GM19193 (cell line): Measurements from ENCODE around the gene RTN4RL1.
A peak's percentile ranks its signal among the peaks of the same experiment; 100 is the strongest.

Experiments used
- POLR2A ChIP-seq: IDR thresholded peaks from 4 replicates; pipeline ENCODE4 v1.6.1; 2011; ENCODE audit not compliant: insufficient read depth, insufficient read length; ENCODE audit errors: extremely low read depth

The RTN4RL1 gene

DNA sequence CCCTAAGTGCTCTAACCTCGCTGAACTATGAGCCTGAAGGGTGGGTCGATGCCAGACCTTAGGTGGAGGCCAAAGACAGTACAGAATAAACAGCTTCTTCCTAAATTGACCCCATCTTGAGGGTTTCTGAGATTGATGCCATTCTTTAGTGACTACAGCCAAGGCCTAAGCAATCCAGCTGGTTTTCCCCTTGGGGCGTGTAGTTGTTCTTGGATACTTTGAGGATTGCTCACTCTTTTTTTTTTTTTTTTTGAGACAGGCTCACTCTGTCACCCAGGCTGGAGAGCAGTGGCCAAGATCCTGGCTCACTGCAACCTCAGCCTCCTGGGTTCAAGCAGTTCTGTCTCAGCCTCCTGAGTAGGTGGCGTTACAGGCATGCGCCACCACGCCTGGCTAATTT, 18.7 kb upstream of the RTN4RL1 start:
- TF ChIP-seq POLR2A = peak; percentile 21

DNA sequence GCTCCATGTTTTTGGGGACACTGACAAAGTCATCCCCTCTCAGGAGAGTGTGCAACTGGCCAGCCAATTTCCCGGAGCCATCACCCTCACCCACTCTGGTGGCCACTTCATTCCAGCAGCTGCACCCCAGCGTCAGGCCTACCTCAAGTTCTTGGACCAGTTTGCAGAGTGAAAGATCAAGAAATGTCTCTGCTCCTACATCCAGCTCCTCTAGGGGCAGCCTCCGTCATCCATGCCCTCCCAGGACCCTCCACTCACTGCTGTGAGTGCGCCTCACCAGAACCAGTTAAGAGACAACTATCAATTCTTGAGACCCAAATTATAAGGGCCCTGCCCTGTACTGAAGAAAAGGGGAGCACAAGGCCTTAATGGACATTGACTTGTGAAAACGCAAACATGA, 17.8 kb upstream of the RTN4RL1 start:
- TF ChIP-seq POLR2A = no peak

DNA sequence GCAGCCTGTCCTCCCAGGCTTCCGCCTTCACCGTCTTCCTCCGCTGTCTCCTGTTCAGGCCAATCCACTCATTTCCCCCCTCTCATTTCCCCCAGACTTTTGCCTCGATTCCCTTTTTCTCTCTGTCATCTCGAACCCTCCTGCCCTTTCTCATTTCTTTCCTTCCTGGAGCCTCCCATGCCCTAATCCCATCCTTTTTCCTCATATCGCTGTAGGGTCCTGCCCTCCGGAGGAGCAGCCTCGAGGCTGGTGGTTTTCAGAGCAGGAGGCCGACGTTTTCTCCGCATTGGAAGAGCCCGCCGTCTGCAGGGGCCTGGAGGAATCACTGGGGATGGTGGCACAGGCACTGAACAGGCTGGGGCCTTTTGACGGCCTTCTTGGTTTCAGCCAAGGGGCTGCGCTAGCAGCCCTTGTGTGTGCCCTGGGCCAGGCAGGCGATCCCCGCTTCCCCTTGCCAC, 17.3 kb upstream of the RTN4RL1 start:
- TF ChIP-seq POLR2A = no peak

DNA sequence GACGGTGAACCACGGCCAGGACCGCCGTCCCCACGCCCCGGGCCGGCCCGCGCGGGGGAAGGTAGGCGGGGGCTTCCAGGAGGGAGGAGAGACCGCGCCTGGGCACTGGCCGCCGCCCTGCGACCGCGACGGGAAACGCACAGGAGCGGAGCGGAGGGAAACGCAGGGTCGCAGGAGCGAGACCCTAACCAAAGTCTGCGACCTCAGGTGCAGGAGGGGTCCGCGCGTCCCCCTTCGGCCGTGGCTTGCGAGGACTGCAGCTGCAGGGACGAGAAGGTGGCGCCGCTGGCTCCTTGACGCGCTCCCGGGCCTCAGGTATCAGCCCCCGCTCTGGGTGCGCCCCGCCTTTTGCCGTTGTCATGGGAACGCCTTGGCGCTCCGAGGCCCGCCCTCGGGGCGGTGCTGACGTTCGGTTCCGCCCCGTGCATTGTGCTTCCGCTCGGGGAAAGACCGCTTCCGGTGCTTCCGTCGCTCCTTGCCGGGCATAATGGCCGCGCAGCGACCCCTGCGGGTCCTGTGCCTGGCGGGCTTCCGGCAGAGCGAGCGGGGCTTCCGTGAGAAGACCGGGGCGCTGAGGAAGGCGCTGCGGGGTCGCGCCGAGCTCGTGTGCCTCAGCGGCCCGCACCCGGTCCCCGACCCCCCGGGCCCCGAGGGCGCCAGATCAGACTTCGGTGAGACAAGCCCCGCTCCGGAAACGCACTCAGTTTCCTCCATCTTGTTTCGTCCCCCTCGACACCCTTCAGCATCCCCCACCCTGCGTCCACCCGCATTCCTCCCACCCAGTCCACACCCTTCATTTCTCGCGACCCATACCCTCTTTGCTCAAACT, 16.6 kb upstream of the RTN4RL1 start, which contains the start of gene OVCA2:
OVCA2 (plus strand) TSS at position 462 of the 829 bp plus-strand sequence; CDS start at position 488, 26 bp downstream.
- peak; percentile 90 for TF ChIP-seq POLR2A

DNA sequence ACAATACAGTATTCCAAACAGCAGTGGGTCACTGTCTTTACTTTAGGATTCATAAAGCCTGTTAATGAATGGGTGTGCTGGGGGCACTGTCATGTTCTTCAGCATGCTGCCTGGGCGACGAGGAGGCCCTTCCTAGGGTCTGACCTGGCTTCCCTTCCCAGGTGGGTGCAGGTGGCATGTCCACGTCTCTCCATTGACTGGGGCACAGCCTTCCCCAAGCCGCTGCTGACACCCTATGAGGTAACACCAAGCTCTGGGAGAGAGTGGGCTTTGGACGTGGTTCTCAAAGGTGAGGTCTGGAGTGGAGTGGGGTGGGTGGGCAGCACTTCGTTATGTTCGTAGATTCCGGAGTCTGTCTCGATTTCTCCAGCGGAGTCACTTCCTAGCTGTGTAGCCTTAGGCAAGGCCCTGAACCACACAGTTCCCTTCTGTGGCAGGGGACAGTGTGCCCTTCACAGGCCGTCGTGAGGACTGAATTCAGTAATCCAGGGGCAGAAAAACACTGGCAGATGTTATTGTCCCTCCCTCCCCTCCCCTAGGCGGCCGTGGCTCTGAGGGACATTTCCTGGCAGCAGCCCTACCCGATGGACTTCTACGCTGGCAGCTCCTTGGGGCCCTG, 15.9 kb upstream of the RTN4RL1 start:
- TF ChIP-seq POLR2A = no peak

DNA sequence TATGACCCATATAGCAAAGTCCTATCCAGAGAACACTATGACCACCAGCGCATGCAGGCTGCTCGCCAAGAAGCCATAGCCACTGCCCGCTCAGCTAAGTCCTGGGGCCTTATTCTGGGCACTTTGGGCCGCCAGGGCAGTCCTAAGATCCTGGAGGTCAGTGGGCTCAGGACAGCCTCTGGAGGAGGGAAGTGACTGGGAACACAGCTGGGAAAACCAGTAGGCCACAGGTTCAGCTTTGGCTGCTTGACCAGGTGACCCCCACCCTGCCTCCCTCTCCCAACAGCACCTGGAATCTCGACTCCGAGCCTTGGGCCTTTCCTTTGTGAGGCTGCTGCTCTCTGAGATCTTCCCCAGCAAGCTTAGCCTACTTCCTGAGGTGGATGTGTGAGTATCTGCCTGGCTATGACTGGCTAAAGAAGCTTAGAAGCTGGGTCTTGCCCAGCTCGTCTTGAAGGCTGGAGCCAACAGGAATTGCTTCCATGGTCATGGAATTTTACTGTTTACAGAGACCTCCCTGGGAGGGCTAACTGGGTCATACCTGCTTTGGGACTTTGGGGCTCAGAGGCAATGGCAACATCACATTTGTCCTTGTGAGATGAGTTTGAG, 15.2 kb upstream of the RTN4RL1 start:
- TF ChIP-seq POLR2A = no peak

DNA sequence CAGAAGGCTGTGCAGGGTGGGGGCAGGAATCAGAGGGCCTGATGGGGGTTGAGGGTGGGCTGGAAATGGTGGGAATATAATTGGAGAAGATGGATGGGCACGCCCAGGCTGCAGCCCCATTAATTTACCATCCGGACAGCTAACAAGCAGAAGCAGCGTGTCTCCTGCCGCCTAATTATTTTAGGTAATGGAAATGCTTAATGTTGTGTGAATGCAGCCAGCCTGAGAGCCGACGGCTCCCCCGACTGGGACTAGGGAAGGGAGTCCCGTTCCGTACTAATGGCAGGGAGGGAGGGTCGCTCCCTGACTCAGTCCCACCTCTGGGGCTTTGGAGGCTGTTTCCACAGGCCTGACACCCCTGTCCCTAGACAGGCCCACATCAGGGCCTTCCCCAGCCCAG, 12.0 kb upstream of the RTN4RL1 start:
- TF ChIP-seq POLR2A = no peak

DNA sequence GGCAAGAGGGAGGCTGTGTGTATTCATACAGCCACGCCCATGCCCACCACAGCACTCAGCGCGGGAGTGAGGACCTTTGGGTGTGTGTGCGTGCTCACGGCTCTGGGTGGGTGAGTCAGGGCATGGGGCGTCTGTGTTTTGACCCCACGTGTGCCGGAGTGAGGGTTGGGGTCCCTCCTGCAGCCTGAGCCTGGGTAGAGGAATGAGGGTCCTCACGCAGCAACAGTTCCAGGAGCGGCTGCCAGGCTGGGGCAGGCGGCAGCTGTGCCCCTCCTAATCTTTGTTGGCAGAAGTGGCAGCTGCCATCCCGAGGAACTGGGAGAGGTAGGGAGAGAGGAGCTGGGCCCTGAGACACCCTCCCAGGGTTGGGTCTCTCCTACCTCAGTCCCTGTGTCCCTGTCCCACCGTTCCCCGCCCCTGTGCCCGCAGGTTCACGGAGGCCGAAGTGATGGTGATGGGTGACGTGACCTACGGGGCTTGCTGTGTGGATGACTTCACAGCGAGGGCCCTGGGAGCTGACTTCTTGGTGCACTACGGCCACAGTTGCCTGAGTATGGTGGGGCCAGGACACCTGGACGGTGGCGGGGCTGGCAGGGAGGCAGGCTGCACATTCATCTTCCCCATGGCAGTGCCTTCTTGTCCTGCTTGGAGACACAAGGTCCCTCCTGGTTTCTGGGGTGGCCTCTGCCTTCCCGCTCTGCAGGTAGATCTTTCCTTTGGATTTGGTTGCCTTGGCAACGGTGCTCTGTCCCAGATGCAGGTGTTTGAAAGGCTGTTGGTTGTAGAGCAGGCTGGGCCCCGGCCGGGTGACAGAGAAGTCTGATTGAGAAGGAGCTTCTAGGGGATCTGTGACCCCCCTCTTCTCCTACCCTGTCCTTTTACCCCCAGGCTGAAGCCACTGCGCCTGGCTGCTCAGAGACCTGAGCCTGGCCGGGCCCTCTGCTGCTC, 10.7 kb upstream of the RTN4RL1 start:
- TF ChIP-seq POLR2A = no peak

DNA sequence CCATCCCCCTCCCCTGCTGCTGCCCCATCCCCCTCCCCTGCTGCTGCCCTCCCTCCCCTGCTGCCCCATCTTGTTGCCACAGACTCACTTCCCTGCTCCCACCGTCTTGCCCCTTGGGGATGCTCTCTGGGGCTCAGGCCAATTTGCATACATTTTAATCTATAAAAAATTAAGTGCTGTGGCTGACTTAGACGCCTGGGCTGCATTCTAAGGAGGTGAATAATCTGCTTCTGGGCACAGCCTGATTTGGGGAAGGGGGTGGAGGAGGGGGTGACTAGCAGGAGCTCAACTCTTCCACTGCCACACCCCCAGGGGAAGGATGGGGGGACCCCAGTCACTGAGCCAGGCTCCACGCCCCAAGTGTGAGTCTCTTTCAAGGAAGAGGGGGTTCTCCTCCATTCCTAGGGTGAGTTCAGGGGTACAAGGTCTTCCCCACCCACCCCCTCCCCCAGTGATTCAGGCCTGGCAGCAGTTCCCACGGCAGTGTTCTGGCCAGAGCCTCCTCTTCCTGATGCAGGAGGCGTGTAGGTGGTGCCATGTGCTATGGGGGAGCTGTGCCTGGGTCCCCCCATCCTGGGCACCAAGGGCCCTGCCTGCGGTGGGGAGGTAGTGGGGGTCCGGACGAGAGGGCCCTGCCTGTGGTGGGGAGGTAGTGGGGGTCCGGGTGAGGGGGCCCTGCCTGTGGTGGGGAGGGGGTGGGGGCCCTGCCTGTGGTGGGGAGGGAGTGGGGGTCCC, 9.8 kb upstream of the RTN4RL1 start:
- TF ChIP-seq POLR2A = no peak

DNA sequence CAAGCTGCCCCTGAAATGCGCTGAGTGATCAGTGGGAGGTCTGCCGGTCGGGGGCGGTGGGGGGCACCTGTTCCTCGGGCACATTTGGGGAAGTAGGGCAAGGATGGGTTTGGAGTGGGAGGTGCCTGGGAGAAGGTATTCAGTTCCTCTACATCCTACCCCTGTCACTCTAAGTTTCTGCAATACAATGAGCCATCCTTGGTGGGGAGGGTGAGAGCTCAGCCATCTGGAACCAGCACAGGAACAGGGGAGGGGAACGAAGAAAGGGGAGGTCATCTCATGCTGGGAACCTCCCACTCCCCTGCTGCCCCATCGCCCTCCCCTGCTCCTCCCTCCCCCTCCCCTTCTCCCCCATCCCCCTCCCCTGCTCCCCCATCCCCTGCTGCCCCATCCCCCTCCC, 9.0 kb upstream of the RTN4RL1 start:
- no peak for TF ChIP-seq POLR2A

DNA sequence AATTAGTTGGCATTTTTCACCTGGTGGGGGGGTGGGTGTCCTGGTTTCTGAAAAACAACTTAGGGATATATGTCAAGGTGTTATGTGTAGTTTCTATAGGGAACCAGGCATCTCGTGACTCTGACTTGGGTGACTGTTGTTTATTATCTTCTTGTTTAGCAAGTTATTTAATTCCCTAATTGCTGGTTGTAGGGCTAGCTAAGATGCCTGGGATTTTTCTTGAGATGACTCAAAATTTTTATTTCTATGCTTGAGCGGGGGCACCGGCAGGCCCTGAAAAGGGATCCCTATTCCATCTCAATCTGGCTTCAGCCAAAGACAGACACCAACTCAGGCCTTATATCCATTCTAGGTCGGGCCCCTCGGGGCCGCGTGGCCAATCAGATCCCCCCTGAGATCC, 8.0 kb upstream of the RTN4RL1 start:
- no peak for TF ChIP-seq POLR2A

DNA sequence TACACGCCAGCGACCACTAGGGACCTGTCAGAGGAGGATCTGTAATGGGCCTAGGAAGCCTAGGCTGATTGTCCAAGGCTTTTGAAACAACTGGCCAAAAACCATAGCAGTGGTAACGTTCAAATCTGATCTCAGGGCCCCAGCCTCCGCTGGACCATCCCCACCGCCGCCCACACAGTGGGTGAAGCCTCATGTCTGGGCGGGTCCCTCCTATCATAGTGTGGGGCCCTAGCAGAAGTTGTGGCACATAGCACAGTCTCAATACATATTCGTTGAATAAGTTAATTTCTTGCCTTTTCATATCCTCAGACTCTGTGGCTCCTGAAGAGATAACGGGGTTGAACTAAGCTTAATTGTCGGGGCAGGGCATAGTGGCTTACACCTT, 5.6 kb upstream of the RTN4RL1 start:
- no peak for TF ChIP-seq POLR2A

DNA sequence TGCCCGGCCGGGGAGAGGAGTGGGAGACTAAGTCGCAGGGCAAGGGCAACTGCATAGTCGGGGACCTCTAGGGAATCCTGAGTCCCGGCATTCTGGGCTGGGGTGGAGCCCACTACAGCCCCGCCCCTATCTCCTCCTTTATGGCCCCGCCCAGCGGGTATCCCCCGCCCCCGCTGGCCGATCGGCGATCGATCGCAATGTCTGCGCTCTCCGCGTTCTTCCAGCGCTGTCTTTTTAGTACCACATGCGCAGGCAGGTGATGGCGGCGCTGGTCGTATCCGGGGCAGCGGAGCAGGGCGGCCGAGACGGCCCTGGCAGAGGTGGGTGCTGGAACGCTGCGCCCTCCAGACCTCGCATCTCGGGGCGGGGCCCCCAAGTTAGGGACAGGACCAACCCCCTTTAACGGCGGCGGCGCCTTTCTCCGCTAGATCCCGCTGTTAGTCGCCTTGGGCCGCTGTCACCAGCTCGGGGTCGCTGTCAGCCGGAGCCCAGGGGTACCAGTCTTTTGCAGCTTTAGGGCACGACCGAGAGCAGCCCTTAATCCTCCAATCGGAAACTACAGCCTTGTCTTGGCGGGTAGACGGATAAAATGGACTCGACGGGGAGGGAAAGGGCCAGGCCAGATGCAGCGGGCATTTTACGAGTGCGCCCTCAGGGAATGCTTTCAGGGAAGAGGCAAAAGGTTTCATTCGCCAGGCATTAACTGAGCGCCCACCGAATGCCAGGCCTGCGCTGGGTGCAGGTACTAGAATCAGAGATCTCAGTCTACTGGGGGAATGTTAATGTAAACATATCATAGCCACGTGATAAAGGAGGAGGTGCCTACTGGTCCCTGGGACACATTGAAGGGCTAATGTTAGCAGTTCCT, 5.0 kb upstream of the RTN4RL1 start, which contains the start of gene DPH1:
DPH1 (plus strand) TSS at position 243 of the 868 bp plus-strand sequence; CDS start at position 260, 17 bp downstream.
- TF ChIP-seq POLR2A = peak; percentile 64
